Measurements from ENCODE around the gene TADA3. TPM values are rescaled to one million over a fixed set of nuclear protein-coding genes. Genes with fewer than 3 reads are reported as not detected.

The TADA3 gene
- total and polyA plus RNA-seq, 9 of the 15 experiments (the other 6 are each of a cell fraction or from before 2014, with no cell fraction given): 4.1 to 110 (median 74.8) TPM

DNA sequence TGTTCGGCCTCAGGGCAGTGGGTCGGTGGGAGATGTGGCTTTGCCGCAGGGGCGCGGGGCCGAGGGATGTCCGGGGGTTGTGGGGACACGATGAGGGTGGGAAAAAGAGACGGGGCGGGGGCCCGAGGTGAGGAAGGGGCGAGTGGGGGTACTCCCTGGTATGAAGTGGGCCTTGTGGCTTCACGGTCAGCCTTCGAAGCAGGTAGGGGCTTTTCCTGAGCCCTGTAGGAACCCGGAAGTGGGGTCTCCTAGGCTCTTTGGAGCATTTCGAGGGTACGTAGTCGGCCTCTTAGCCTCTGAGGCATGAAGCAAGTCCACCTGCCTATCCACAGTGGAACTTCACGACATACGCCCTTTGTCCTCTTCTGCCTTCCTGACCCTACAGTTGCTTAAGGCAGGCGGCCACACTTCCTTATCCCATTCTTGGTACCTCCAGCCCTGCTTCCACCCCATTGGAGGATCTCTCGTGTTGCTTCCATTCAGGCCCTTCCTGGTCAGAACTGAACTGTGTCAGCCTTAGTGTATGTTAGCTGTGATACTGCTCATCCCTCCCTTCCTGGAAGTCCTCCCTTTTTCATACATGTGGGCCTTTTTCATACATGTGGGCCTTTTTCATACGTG, 998 bp upstream of the TADA3 start (continued):
- peak; percentile 75 for TF ChIP-seq GABPA (tag; conservative IDR thresholded peaks at IDR 0.05; ENCODE audit: low read depth)
- TF ChIP-seq TRIM24 (IDR thresholded peaks at IDR 0.05): no peak
- peak; percentile 96; the same call in 1 of the 2 replicates for TF ChIP-seq ZBTB7A (IDR thresholded peaks at IDR 0.05; ENCODE audit: borderline replicate concordance, control insufficient read depth, low read depth, low read length)
- TF ChIP-seq IRF9 (tag; IDR thresholded peaks at IDR 0.05): no peak
- no peak for TF ChIP-seq GATAD2B (IDR thresholded peaks at IDR 0.05; ENCODE audit: borderline replicate concordance)
- TF ChIP-seq, protein P1, sequence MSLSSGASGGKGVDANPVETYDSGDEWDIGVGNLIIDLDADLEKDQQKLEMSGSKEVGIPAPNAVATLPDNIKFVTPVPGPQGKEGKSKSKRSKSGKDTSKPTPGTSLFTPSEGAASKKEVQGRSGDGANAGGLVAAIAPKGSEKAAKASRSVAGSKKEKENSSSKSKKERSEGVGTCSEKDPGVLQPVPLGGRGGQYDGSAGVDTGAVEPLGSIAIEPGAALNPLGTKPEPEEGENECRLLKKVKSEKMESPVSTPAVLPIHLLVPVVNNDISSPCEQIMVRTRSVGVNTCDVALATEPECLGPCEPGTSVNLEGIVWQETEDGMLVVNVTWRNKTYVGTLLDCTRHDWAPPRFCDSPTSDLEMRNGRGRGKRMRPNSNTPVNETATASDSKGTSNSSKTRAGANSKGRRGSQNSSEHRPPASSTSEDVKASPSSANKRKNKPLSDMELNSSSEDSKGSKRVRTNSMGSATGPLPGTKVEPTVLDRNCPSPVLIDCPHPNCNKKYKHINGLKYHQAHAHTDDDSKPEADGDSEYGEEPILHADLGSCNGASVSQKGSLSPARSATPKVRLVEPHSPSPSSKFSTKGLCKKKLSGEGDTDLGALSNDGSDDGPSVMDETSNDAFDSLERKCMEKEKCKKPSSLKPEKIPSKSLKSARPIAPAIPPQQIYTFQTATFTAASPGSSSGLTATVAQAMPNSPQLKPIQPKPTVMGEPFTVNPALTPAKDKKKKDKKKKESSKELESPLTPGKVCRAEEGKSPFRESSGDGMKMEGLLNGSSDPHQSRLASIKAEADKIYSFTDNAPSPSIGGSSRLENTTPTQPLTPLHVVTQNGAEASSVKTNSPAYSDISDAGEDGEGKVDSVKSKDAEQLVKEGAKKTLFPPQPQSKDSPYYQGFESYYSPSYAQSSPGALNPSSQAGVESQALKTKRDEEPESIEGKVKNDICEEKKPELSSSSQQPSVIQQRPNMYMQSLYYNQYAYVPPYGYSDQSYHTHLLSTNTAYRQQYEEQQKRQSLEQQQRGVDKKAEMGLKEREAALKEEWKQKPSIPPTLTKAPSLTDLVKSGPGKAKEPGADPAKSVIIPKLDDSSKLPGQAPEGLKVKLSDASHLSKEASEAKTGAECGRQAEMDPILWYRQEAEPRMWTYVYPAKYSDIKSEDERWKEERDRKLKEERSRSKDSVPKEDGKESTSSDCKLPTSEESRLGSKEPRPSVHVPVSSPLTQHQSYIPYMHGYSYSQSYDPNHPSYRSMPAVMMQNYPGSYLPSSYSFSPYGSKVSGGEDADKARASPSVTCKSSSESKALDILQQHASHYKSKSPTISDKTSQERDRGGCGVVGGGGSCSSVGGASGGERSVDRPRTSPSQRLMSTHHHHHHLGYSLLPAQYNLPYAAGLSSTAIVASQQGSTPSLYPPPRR (CRISPR knock-in tag; IDR thresholded peaks at IDR 0.05; ENCODE audit: borderline replicate concordance): no peak
- TF ChIP-seq POLR2H (tag; IDR thresholded peaks at IDR 0.05; ENCODE audit: low read depth): no peak; the same call in 1 of the 2 replicates
- no peak for TF ChIP-seq DDX20 (tag; IDR thresholded peaks at IDR 0.05; ENCODE audit: low read depth)
- no peak for TF ChIP-seq NR4A1 (CRISPR knock-in tag; IDR thresholded peaks at IDR 0.05)
- no peak for TF ChIP-seq NR4A1 (tag; IDR thresholded peaks at IDR 0.05)
- no peak; the same call in 1 of the 2 replicates for TF ChIP-seq ZBTB43 (CRISPR knock-in tag; IDR thresholded peaks at IDR 0.05)
- peak; percentile 79; the same call in 1 of the 2 replicates for TF ChIP-seq ZNF232 (CRISPR knock-in tag; IDR thresholded peaks at IDR 0.05)
- TF ChIP-seq MAFF (IDR thresholded peaks at IDR 0.05; ENCODE audit: low read length): peak; percentile 1; the same call in 1 of the 2 replicates
- peak; percentile 7; the same call in 1 of the 2 replicates for TF ChIP-seq EP400 (IDR thresholded peaks at IDR 0.05)
- TF ChIP-seq ZNF431 (CRISPR knock-in tag; IDR thresholded peaks at IDR 0.05): 0 out of 2 replicates have a peak, but pooled peaks have one; percentile 27
- peak in 2 of 3 experiments; percentile 20 to 68; a peak in 3 of 6 replicates for TF ChIP-seq ZBTB11 (CRISPR knock-in tag; IDR thresholded peaks at IDR 0.05)

Measured in K562 (cell line).